Naive thymus-derived CD4-positive, alpha-beta T cell (primary cell): Measurements from ENCODE around the gene CACNA1A. TPM values are rescaled to one million over a fixed set of nuclear protein-coding genes. Genes with fewer than 3 reads are reported as not detected.

Source experiments
- ATAC-seq: fragments of 150-1000 bp; cut with Tn5 transposase; 2 replicates; pipeline ENCODE4 v1.10.0; 2021; ENCODE audit warnings: mild to moderate bottlenecking, moderate library complexity
- CTCF ChIA-PET: fragments of 350-600 bp; sonication (Branson Sonifier 250); formaldehyde crosslinking; loops from one replicate; lab custom pipeline; 2021; ENCODE audit warnings: antibody characterized with exemption; lab: Charles Lee
- POLR2A ChIA-PET: fragments of 350-600 bp; sonication (Branson Sonifier 250); formaldehyde crosslinking; loops from one replicate; lab custom pipeline; 2021; ENCODE audit warnings: antibody characterized with exemption, inconsistent platforms; lab: Charles Lee
- DNase-seq, 9 donors: peaks; one replicate each; pipeline versions ENCODE4 v3.0.0 to v3.0.0-alpha.2; 2020 to 2022; ENCODE audit warnings: mixed read lengths in 1 of 9
- H3K27ac ChIP-seq: one replicate; pipeline ENCODE4 v1.7.0; 2013; ENCODE audit warnings: mild to moderate bottlenecking, low read depth, low read length, moderate library complexity
- H3K27me3 ChIP-seq, 2 donors: one replicate each; pipeline ENCODE4 v1.7.0; 2013; ENCODE audit warnings: low read length in 2 of 2, mild to moderate bottlenecking in 2 of 2, moderate library complexity in 2 of 2; ENCODE audit not compliant: control insufficient read depth in 2 of 2, insufficient read depth in 2 of 2
- H3K36me3 ChIP-seq, 3 experiments: 1 replicate in 2 of 3; 2 replicates in 1 of 3; pipeline ENCODE4 v1.7.0; 2013; ENCODE audit warnings: low read length in 3 of 3, mild to moderate bottlenecking in 3 of 3, moderate library complexity in 1 of 3; ENCODE audit not compliant: insufficient read depth in 3 of 3, control insufficient read depth in 2 of 3
- H3K4me1 ChIP-seq, 2 donors: one replicate each; pipeline ENCODE4 v1.7.0; 2013; ENCODE audit warnings: low read length in 2 of 2, mild to moderate bottlenecking in 2 of 2, moderate library complexity in 1 of 2; ENCODE audit not compliant: control insufficient read depth in 2 of 2, insufficient read depth in 2 of 2
- H3K4me3 ChIP-seq: 2 replicates; pipeline ENCODE4 v1.7.0; 2013; ENCODE audit warnings: mild to moderate bottlenecking, low read length
- H3K9me3 ChIP-seq, 3 experiments: 1 replicate in 2 of 3; 2 replicates in 1 of 3; pipeline ENCODE4 v1.7.0; 2013; ENCODE audit warnings: low read length in 3 of 3; ENCODE audit not compliant: control insufficient read depth in 2 of 3
- H3K27ac Mint-ChIP-seq, 9 donors: one replicate each; pipeline ENCODE4 v1.8.0; 2020 to 2022; ENCODE audit warnings: mixed read lengths in 9 of 9, mild to moderate bottlenecking in 8 of 9, moderate library complexity in 5 of 9, inconsistent platforms in 2 of 9
- H3K27me3 Mint-ChIP-seq, 5 donors: one replicate each; pipeline ENCODE4 v1.8.0; 2021 to 2022; ENCODE audit warnings: mixed read lengths in 5 of 5, mild to moderate bottlenecking in 1 of 5
- H3K36me3 Mint-ChIP-seq, 5 donors: one replicate each; pipeline ENCODE4 v1.8.0; 2020 to 2022; ENCODE audit warnings: mixed read lengths in 5 of 5, mild to moderate bottlenecking in 3 of 5, inconsistent platforms in 1 of 5
- H3K4me1 Mint-ChIP-seq, 7 donors: one replicate each; pipeline ENCODE4 v1.8.0; 2020 to 2022; ENCODE audit warnings: mixed read lengths in 7 of 7, mild to moderate bottlenecking in 3 of 7, inconsistent platforms in 1 of 7
- H3K4me3 Mint-ChIP-seq, 10 donors: one replicate each; pipeline ENCODE4 v1.8.0; 2020 to 2022; ENCODE audit warnings: mild to moderate bottlenecking in 10 of 10, mixed read lengths in 10 of 10, moderate library complexity in 6 of 10, inconsistent platforms in 2 of 10
- H3K9me3 Mint-ChIP-seq, 11 donors: one replicate each; pipeline ENCODE4 v1.8.0; 2020 to 2022; ENCODE audit warnings: mixed read lengths in 11 of 11, mild to moderate bottlenecking in 4 of 11, inconsistent platforms in 1 of 11, moderate library complexity in 1 of 11
- intact Hi-C, 2 donors: fragments of 100-400 bp; cut with micrococcal nuclease; formaldehyde crosslinking; loops; one replicate each; pipeline ENCODE4 v1.15.1; 2023
- polyA plus RNA-seq, 2 donors: library from polyadenylated mRNA; unstranded; fragments of 300-500 nt; fragmentation: Illumina TruSeq; gene quantifications; one replicate each; pipeline ENCODE4 v1.2.3, GENCODE V29; 2021
- total RNA-seq, 6 experiments: library from RNA in 5 of 6; stranded (reverse) in 5 of 6; gene quantifications; 1 replicate in 5 of 6; 2 replicates in 1 of 6; pipeline ENCODE4 v1.2.3 and lab custom pipeline; 2021 to 2026

The CACNA1A gene
- total and polyA plus RNA-seq, 7 experiments from 2014 or later = 0.05 to 1.1 (median 0.41) TPM

DNA sequence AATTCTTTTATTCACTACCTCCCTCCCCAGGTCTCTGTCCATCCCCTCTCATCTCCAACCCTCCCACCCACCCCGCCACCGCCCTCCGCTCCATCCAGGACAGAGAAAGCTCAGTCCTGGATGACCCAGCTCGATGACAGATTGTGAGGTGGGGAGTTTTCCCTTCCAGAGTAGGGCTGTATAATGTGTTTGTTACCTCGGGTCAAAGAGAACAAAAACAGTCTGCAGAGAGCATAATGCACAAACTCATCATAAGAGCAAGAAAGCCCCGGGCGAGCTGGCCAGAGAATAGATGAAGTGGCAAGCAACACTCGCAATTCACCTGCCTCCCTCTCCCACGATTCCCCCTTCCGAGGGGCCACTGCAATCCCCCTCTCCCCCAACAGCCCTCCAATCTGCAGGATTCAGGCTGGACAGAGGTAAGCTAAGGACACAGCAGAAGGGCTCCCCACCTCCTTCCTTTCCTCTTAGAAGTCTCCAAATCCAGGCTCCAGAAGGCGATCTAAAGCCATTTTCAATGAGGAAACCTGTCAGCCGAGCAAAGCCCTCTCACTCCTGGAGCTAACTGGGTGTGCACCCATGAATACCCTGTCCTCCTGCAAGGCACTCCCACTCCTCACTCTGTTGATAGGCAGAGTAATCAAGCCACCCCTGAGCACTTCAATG is 2.6 kb downstream of the CACNA1A start:
- POLR2A ChIA-PET = no interaction called here
- peaks cover 0 to 7% of the 10 kb centered on the region in 2 donors for H3K27me3 ChIP-seq

DNA sequence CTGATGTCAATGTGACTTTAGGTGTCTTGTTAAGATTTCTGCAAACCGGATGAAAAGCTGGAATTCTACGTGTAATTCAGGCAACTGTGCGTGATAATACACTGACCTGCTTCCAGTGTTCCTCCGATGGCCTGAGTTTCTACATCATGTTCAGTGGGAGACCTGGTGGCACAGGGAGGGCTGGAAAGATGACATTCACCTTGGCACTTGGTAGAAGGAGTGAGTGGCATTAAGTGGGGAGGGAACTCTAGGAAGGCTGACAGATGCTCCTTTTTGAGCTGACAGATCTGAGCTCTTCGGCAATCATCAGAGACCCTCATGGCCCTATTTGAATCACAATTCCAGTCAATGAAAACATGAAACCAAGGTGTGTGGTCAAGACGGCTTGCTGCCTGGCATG is 4.0 kb downstream of the CACNA1A start:
- CTCF ChIA-PET = no interaction called here
- peaks cover 0 to 7% of the 10 kb centered on the region in 2 donors for H3K27me3 ChIP-seq
- intact Hi-C loops = no loop called here
- no peaks in the 10 kb centered on the region for H3K36me3 Mint-ChIP-seq
- H3K4me1 Mint-ChIP-seq = peaks cover 0 to 5% (median 0%) of the 10 kb centered on the region in 7 donors
- H3K27me3 Mint-ChIP-seq = peaks cover 31 to 63% (median 53%) of the 10 kb centered on the region in 5 donors
- peaks cover 0 to 6% (median 0%) of the 10 kb centered on the region in 11 donors for H3K9me3 Mint-ChIP-seq
- H3K36me3 ChIP-seq = no peaks in the 10 kb centered on the region
- ATAC-seq = no peak
- DNase-seq = no peak
- POLR2A ChIA-PET = no interaction called here
- H3K27ac ChIP-seq = no peak overlapping the region
- no peak overlapping the region for H3K4me3 ChIP-seq
- no peaks in the 10 kb centered on the region for H3K9me3 ChIP-seq
- H3K27ac Mint-ChIP-seq = no peak overlapping the region
- H3K4me3 Mint-ChIP-seq = no peak overlapping the region
- H3K4me1 ChIP-seq = no peaks in the 10 kb centered on the region

More for the DNA sequence above, 2.6 kb downstream of the CACNA1A start:
- Mint-ChIP-seq H3K36me3 (no peaks in the 10 kb centered on the region), H3K27me3 (peaks cover 45 to 74% (median 65%) of the 10 kb centered on the region in 5 donors), H3K27ac (no peak overlapping the region), H3K9me3 (peaks cover 0 to 6% (median 0%) of the 10 kb centered on the region in 11 donors), H3K4me3 (no peak overlapping the region), H3K4me1 (peaks cover 0 to 6% (median 0%) of the 10 kb centered on the region in 7 donors)
- CTCF ChIA-PET = no interaction called here
- H3K4me3 ChIP-seq = no peak overlapping the region
- no peak overlapping the region for H3K27ac ChIP-seq
- intact Hi-C loops = no loop called here
- no peaks in the 10 kb centered on the region for H3K9me3 ChIP-seq
- ATAC-seq (no peak), DNase-seq (no peak)
- H3K4me1 ChIP-seq = no peaks in the 10 kb centered on the region
- H3K36me3 ChIP-seq = no peaks in the 10 kb centered on the region

DNA sequence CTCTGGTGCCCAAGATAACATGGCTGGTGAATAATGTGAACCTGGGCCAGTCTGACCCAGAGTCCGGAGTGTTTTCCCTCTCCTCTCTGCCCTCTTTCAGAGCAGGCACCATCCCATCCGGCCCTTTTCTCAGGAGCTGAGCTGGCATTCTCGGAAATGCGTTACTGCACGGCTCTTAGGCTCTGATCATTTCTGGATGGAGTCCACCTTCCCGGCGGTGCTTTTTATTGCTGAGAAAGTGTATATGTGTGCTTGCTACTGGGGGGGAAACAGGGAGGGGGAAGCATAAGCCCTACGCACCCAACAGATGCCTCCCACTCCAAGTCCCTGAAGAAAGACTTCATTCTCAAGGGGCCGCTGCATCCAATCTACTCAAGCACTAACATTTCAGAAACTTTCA is 6.6 kb downstream of the CACNA1A start:
- H3K4me1 ChIP-seq = no peaks in the 10 kb centered on the region
- Mint-ChIP-seq H3K27me3 (peaks cover 13 to 59% (median 56%) of the 10 kb centered on the region in 5 donors), H3K36me3 (no peaks in the 10 kb centered on the region), H3K27ac (no peak overlapping the region), H3K9me3 (peaks cover 0 to 9% (median 5%) of the 10 kb centered on the region in 11 donors), H3K4me1 (no peaks in the 10 kb centered on the region), H3K4me3 (no peak overlapping the region)
- H3K27me3 ChIP-seq = peaks cover 0 to 4% of the 10 kb centered on the region in 2 donors
- ChIA-PET CTCF (no interaction called here), POLR2A (no interaction called here)
- intact Hi-C loops = no loop called here
- no peak overlapping the region for H3K4me3 ChIP-seq
- DNase-seq = no peak
- H3K9me3 ChIP-seq = no peaks in the 10 kb centered on the region
- no peak for ATAC-seq
- H3K36me3 ChIP-seq = no peaks in the 10 kb centered on the region
- H3K27ac ChIP-seq = no peak overlapping the region

- Histone ChIP-seq H3K4me3 (no peak overlapping the region), H3K36me3 (no peaks in the 10 kb centered on the region), H3K9me3 (no peaks in the 10 kb centered on the region), H3K4me1 (no peaks in the 10 kb centered on the region), H3K27ac (no peak overlapping the region), H3K27me3 (no peaks in the 10 kb centered on the region)
- Mint-ChIP-seq H3K27ac (no peak overlapping the region), H3K9me3 (peaks cover 0 to 22% (median 6%) of the 10 kb centered on the region in 11 donors), H3K4me3 (no peak overlapping the region), H3K4me1 (peaks cover 0 to 1% (median 0%) of the 10 kb centered on the region in 7 donors), H3K36me3 (peaks cover 0 to 4% (median 0%) of the 10 kb centered on the region in 5 donors), H3K27me3 (peaks cover 0 to 65% (median 49%) of the 10 kb centered on the region in 5 donors)
- DNase-seq (no peak), ATAC-seq (no peak)
- intact Hi-C loops = no loop called here
- POLR2A ChIA-PET = no interaction called here
- CTCF ChIA-PET = no interaction called here
Measured at GRCh38 chr19:13493516-13494310, 12.6 kb downstream of the CACNA1A start.

DNA sequence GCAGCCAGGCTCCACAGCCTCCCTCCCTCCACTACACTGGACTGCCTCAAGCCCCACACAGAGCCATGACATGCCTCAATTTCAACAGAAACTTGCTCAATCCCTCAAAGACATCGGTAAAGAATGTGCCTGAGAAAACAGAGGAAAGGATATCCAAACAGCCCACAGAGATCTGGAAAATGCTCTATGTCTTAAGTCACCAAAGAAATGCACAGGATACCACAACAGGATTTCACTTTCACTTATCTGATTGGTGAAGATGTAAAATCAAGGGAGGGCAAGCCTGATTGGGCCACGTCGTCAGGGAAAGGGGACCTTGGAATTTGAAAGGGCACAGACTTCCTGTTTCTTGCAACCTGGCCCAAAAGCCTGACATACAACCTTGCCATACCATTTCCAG is 14.2 kb downstream of the CACNA1A start:
- peaks cover 0 to 61% (median 49%) of the 10 kb centered on the region in 5 donors for H3K27me3 Mint-ChIP-seq
- H3K27me3 ChIP-seq = no peaks in the 10 kb centered on the region
- intact Hi-C loops = no loop called here
- H3K4me1 Mint-ChIP-seq = peaks cover 0 to 1% (median 0%) of the 10 kb centered on the region in 7 donors
- ATAC-seq (no peak), DNase-seq (no peak)
- no peak overlapping the region for H3K4me3 Mint-ChIP-seq
- H3K27ac Mint-ChIP-seq = no peak overlapping the region
- ChIA-PET POLR2A (no interaction called here), CTCF (no interaction called here)
- H3K36me3 ChIP-seq = no peaks in the 10 kb centered on the region
- H3K36me3 Mint-ChIP-seq = peaks cover 0 to 4% (median 0%) of the 10 kb centered on the region in 5 donors
- H3K9me3 ChIP-seq = no peaks in the 10 kb centered on the region
- no peak overlapping the region for H3K4me3 ChIP-seq
- peaks cover 0 to 22% (median 6%) of the 10 kb centered on the region in 11 donors for H3K9me3 Mint-ChIP-seq
- H3K27ac ChIP-seq = no peak overlapping the region
- H3K4me1 ChIP-seq = no peaks in the 10 kb centered on the region

DNA sequence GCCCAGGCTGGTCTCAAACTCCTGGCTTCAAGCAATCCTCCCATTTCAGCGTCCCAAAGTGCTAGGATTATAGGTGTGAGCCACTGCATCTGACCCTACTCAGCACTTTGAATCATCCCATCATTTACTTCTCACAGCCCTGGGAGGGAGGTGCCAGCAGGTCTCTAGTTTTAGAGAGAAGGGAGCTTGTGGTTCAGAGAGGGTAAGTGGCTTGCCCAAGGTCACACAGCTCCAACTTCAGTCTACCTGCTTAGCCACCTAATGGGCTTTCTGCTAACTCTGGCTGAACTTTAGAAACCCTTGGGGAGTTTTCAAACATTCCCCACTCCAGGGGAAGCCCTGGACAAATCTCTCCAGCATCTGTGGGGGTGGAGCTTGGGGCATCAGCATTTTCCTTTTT is 18.3 kb downstream of the CACNA1A start:
- Mint-ChIP-seq H3K36me3 (peaks cover 0 to under 1% (median 0%) of the 10 kb centered on the region in 5 donors), H3K27ac (no peak overlapping the region), H3K4me3 (no peak overlapping the region), H3K4me1 (peaks cover 0 to 1% (median 0%) of the 10 kb centered on the region in 7 donors), H3K9me3 (peaks cover 0 to 22% (median 5%) of the 10 kb centered on the region in 11 donors), H3K27me3 (peaks cover 0 to 62% (median 51%) of the 10 kb centered on the region in 5 donors)
- ChIA-PET CTCF (no interaction called here), POLR2A (no interaction called here)
- ATAC-seq (no peak), DNase-seq (no peak)
- intact Hi-C loops = no loop called here
- Histone ChIP-seq H3K27me3 (no peaks in the 10 kb centered on the region), H3K27ac (no peak overlapping the region), H3K4me3 (no peak overlapping the region), H3K4me1 (no peaks in the 10 kb centered on the region), H3K36me3 (no peaks in the 10 kb centered on the region), H3K9me3 (no peaks in the 10 kb centered on the region)
